ENCODE data around the gene KRT85. TPM values are rescaled to one million over a fixed set of nuclear protein-coding genes. Genes with fewer than 3 reads are reported as not detected.

KRT85 gene
- total RNA-seq, 5 donors from 2014 or later (not counting 1 experiment from before 2014, with no cell fraction given), result not detected

DNA sequence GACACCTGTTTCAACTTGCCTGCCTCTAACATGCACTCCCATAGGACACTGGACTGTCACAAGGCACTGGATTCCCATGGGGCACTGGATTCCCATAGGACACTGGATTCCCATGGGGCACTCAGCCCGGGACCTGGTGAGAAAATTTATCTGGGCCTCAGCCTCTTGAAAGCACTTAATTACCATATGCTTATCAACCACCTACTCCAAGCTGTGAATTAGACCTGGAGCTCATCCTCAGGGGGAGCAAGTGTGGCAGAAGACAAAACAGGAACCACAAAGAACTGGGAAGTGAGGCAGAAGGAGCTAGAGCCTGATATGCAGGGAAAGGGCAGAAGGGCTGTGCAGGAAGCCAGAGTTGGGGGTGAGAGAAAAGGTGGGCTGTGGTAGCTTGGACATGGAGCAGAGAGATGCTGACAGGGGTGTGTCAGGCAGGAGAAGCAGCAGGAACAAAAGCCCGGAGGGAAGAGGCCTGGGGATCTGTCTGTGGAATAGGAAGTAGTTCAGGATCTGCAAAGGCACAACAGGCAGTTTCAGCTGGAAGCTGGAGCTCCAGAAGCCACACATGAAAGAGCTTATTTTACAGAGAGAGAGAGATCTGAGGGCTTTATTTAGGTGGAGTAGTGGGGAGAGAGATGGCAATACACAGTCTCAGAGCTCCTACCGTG, 35.7 kb upstream of the KRT85 start:
- Mint-ChIP-seq H3K27ac (no peak overlapping the region), H3K4me3 (no peak overlapping the region), H3K4me1 (no peaks in the 10 kb centered on the region), H3K27me3 (peaks cover 9 to 17% of the 10 kb centered on the region in 2 donors), H3K9me3 (no peaks in the 10 kb centered on the region), H3K36me3 (no peaks in the 10 kb centered on the region)
- Histone ChIP-seq H3K4me1 (ENCODE audit: control insufficient read depth in 1 of 2, extremely low read depth in 1 of 2, insufficient read depth in 2 of 2, low read length in 2 of 2) (no peaks in the 10 kb centered on the region), H3K36me3 (ENCODE audit: control insufficient read depth in 2 of 2, extremely low read depth in 1 of 2, insufficient read depth in 1 of 2, low read length in 1 of 2) (no peaks in the 10 kb centered on the region), H3K27me3 (replicated peaks in 1 of 2; ENCODE audit: control insufficient read depth in 2 of 2, extremely low read depth in 1 of 2, insufficient read depth in 2 of 2, low read length in 1 of 2) (peaks cover 0 to 37% of the 10 kb centered on the region in 2 experiments), H3K4me3 (ENCODE audit: control insufficient read depth in 1 of 2, extremely low read depth in 1 of 2, low read length in 1 of 2) (no peak overlapping the region), H3K27ac (ENCODE audit: low read length) (no peak overlapping the region), H3K9me3 (no peaks in the 10 kb centered on the region)
- 27% methylated on average over 1 of the region's 3 CpGs for WGBS (ENCODE audit: insufficient coverage)
- ChIA-PET POLR2A (no interaction called here), CTCF (interaction anchor here in 1 of 2 donors (0.7 kb wide), 1 partner anchor 27 kb away, joined by 3 read pairs; no protein-coding TSS in a partner anchor)
- no peak for ATAC-seq (replicated peaks in 1 of 4)
- no peak for DNase-seq

DNA sequence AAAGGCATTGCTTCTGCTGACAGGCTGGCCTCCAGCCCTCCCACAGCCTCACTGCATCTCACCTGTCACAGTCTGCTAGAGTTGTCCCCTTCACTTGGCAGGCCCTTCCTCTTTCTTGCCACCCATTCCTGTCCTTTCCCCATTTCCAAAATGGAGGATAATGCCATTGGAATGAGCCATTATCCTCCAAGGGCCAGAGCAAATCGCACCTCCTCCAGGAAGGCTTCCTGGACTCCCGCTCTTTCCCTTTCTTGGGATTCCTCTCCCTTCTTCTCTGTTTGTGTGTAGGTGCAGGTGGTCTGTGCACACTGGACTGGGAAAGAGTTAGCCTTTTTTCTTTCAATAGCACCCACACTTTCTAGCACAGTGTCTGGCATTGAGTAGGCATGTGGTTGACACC, 35.1 kb upstream of the KRT85 start:
- peaks cover 4 to 14% of the 10 kb centered on the region in 2 donors for H3K27me3 Mint-ChIP-seq
- H3K9me3 ChIP-seq, result no peaks in the 10 kb centered on the region
- H3K36me3 Mint-ChIP-seq, result no peaks in the 10 kb centered on the region
- no peaks in the 10 kb centered on the region for H3K4me1 ChIP-seq (ENCODE audit: control insufficient read depth in 1 of 2, extremely low read depth in 1 of 2, insufficient read depth in 2 of 2, low read length in 2 of 2)
- H3K36me3 ChIP-seq (ENCODE audit: control insufficient read depth in 2 of 2, extremely low read depth in 1 of 2, insufficient read depth in 1 of 2, low read length in 1 of 2), result no peaks in the 10 kb centered on the region
- no peaks in the 10 kb centered on the region for H3K4me1 Mint-ChIP-seq
- POLR2A ChIA-PET, result no interaction called here
- H3K27me3 ChIP-seq (replicated peaks in 1 of 2; ENCODE audit: control insufficient read depth in 2 of 2, extremely low read depth in 1 of 2, insufficient read depth in 2 of 2, low read length in 1 of 2), result peaks cover 0 to 33% of the 10 kb centered on the region in 2 experiments
- CTCF ChIA-PET, result no interaction called here
- no peak overlapping the region for H3K27ac Mint-ChIP-seq
- no peaks in the 10 kb centered on the region for H3K9me3 Mint-ChIP-seq
- no CpG with 5 or more reads among the region's 2 CpGs for WGBS (ENCODE audit: insufficient coverage)
- H3K4me3 ChIP-seq (ENCODE audit: control insufficient read depth in 1 of 2, extremely low read depth in 1 of 2, low read length in 1 of 2), result no peak overlapping the region
- no peak overlapping the region for H3K4me3 Mint-ChIP-seq
- no peak for DNase-seq
- ATAC-seq (replicated peaks in 1 of 4), result no peak
- H3K27ac ChIP-seq (ENCODE audit: low read length), result no peak overlapping the region

DNA sequence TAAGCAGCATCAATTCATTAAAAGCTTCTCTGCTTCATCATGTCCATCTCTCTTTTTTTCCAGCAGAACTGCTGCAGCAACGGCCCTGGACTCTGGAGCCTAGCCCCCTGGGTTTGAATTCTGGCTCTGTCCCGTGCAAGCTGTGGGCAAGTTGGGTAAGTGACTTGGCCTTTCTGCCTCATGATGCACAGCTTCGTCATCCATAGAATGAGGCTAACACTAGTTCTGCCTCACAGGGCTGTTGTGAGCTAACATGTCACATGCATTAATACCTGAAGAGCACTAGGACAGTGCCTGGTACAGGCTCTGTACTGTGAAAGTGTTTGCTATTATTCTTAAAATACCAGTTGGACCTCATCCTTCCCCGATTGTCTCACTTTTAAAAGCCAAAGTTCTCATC, 34.6 kb upstream of the KRT85 start:
- ATAC-seq (replicated peaks in 1 of 4) (no peak), DNase-seq (no peak)
- Histone ChIP-seq H3K4me3 (ENCODE audit: control insufficient read depth in 1 of 2, extremely low read depth in 1 of 2, low read length in 1 of 2) (no peak overlapping the region), H3K4me1 (ENCODE audit: control insufficient read depth in 1 of 2, extremely low read depth in 1 of 2, insufficient read depth in 2 of 2, low read length in 2 of 2) (no peaks in the 10 kb centered on the region), H3K27me3 (replicated peaks in 1 of 2; ENCODE audit: control insufficient read depth in 2 of 2, extremely low read depth in 1 of 2, insufficient read depth in 2 of 2, low read length in 1 of 2) (peaks cover 0 to 35% of the 10 kb centered on the region in 2 experiments), H3K27ac (ENCODE audit: low read length) (no peak overlapping the region), H3K36me3 (ENCODE audit: control insufficient read depth in 2 of 2, extremely low read depth in 1 of 2, insufficient read depth in 1 of 2, low read length in 1 of 2) (no peaks in the 10 kb centered on the region), H3K9me3 (no peaks in the 10 kb centered on the region)
- CTCF ChIA-PET, result no interaction called here
- no peak overlapping the region for H3K27ac Mint-ChIP-seq
- H3K36me3 Mint-ChIP-seq, result no peaks in the 10 kb centered on the region
- H3K4me3 Mint-ChIP-seq, result no peak overlapping the region
- no peaks in the 10 kb centered on the region for H3K4me1 Mint-ChIP-seq
- no peaks in the 10 kb centered on the region for H3K9me3 Mint-ChIP-seq
- POLR2A ChIA-PET, result no interaction called here
- WGBS (ENCODE audit: insufficient coverage), result 53% methylated on average over 3 of the region's 4 CpGs
- H3K27me3 Mint-ChIP-seq, result peaks cover 5 to 16% of the 10 kb centered on the region in 2 donors

DNA sequence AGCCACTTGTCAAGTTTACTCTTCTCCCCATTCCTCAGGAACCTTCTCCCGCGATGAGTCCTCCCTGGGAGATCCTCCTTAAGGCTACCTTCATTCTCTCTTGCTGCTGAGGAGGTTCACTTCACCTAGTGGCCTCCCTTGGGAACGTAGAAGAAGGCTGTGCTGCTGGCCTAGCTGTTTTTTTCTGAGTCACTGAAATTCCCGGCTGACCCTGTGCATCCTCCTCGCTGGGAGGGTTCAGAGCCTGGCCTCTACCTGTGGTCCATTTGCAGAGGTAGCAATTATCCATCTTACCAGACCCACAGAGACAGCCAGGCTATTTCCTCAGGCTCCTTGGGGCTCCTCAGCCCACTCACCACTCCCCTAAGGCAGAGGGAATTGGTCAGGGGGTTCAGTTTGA, 34.2 kb upstream of the KRT85 start:
- H3K9me3 ChIP-seq, result no peaks in the 10 kb centered on the region
- POLR2A ChIA-PET, result no interaction called here
- 80% methylated on average over 1 of the region's 5 CpGs for WGBS (ENCODE audit: insufficient coverage)
- Mint-ChIP-seq H3K4me1 (no peaks in the 10 kb centered on the region), H3K9me3 (no peaks in the 10 kb centered on the region), H3K27me3 (peaks cover 9 to 16% of the 10 kb centered on the region in 2 donors), H3K4me3 (no peak overlapping the region), H3K36me3 (no peaks in the 10 kb centered on the region), H3K27ac (no peak overlapping the region)
- ATAC-seq (replicated peaks in 1 of 4), result no peak
- no peaks in the 10 kb centered on the region for H3K4me1 ChIP-seq (ENCODE audit: control insufficient read depth in 1 of 2, extremely low read depth in 1 of 2, insufficient read depth in 2 of 2, low read length in 2 of 2)
- no peak overlapping the region for H3K4me3 ChIP-seq (ENCODE audit: control insufficient read depth in 1 of 2, extremely low read depth in 1 of 2, low read length in 1 of 2)
- H3K27ac ChIP-seq (ENCODE audit: low read length), result no peak overlapping the region
- CTCF ChIA-PET, result interaction anchor here in 1 of 2 donors (0.5 kb wide), 1 partner anchor 123 kb away, joined by 3 read pairs; no protein-coding TSS in a partner anchor
- no peaks in the 10 kb centered on the region for H3K36me3 ChIP-seq (ENCODE audit: control insufficient read depth in 2 of 2, extremely low read depth in 1 of 2, insufficient read depth in 1 of 2, low read length in 1 of 2)
- DNase-seq, result no peak
- peaks cover 0 to 34% of the 10 kb centered on the region in 2 experiments for H3K27me3 ChIP-seq (replicated peaks in 1 of 2; ENCODE audit: control insufficient read depth in 2 of 2, extremely low read depth in 1 of 2, insufficient read depth in 2 of 2, low read length in 1 of 2)

DNA sequence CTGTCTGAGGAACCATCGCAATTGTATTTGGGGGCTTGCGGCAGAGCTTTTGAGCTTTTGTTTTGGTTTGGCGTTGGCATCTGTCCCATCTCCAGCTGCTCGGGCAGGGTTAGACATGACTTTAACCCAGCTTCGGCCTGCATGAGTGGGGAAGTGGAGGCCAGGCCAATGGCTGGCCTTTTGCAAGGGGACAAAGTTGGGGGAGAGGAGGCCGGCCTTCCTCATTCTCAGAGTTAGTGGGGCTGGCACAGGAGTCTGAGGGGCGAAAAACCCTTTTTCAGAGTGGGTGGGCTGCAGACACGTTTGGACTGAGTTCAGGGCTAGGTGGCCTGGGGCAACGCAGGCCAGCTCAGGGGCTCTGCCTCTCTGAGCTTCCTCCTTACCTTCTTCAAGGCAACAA, 33.6 kb upstream of the KRT85 start:
- ChIA-PET POLR2A (no interaction called here), CTCF (interaction anchor here in 1 of 2 donors (0.6 kb wide), 1 partner anchor 520 kb away, joined by 9 read pairs; no protein-coding TSS in a partner anchor)
- ATAC-seq (replicated peaks in 1 of 4), result no peak
- Mint-ChIP-seq H3K27me3 (peaks cover 9 to 16% of the 10 kb centered on the region in 2 donors), H3K4me3 (no peak overlapping the region), H3K27ac (no peak overlapping the region), H3K9me3 (no peaks in the 10 kb centered on the region), H3K36me3 (no peaks in the 10 kb centered on the region), H3K4me1 (no peaks in the 10 kb centered on the region)
- H3K27me3 ChIP-seq (replicated peaks in 1 of 2; ENCODE audit: control insufficient read depth in 2 of 2, extremely low read depth in 1 of 2, insufficient read depth in 2 of 2, low read length in 1 of 2), result peaks cover 0 to 37% of the 10 kb centered on the region in 2 experiments
- no peaks in the 10 kb centered on the region for H3K36me3 ChIP-seq (ENCODE audit: control insufficient read depth in 2 of 2, extremely low read depth in 1 of 2, insufficient read depth in 1 of 2, low read length in 1 of 2)
- H3K9me3 ChIP-seq, result no peaks in the 10 kb centered on the region
- no peak for DNase-seq
- H3K27ac ChIP-seq (ENCODE audit: low read length), result no peak overlapping the region
- WGBS (ENCODE audit: insufficient coverage), result 64% methylated on average over 7 of the region's 9 CpGs
- H3K4me3 ChIP-seq (ENCODE audit: control insufficient read depth in 1 of 2, extremely low read depth in 1 of 2, low read length in 1 of 2), result no peak overlapping the region
- H3K4me1 ChIP-seq (ENCODE audit: control insufficient read depth in 1 of 2, extremely low read depth in 1 of 2, insufficient read depth in 2 of 2, low read length in 2 of 2), result no peaks in the 10 kb centered on the region

DNA sequence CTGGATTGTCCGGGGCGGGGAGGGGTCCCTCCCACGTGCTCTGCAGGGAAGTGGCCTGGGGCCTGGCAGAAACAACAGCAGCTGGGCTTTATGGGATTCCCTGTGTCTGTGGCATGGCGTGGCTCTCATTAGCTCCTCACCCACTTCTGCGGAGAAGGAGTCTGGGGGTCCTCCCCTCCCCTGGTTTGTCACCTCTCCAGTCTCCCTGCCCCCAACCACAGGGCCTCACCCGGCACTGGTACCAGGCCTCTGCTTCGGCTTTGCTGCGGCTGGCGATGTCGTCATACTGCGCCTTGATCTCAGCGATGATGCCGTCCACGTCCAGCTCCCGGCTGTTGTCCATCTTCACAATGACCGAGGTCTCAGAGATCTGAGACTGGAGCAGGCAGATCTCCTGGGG, 32.5 kb upstream of the KRT85 start:
- Histone ChIP-seq H3K36me3 (ENCODE audit: control insufficient read depth in 2 of 2, extremely low read depth in 1 of 2, insufficient read depth in 1 of 2, low read length in 1 of 2) (no peaks in the 10 kb centered on the region), H3K27me3 (replicated peaks in 1 of 2; ENCODE audit: control insufficient read depth in 2 of 2, extremely low read depth in 1 of 2, insufficient read depth in 2 of 2, low read length in 1 of 2) (peaks cover 0 to 45% of the 10 kb centered on the region in 2 experiments), H3K9me3 (no peaks in the 10 kb centered on the region), H3K4me3 (ENCODE audit: control insufficient read depth in 1 of 2, extremely low read depth in 1 of 2, low read length in 1 of 2) (no peak overlapping the region), H3K4me1 (ENCODE audit: control insufficient read depth in 1 of 2, extremely low read depth in 1 of 2, insufficient read depth in 2 of 2, low read length in 2 of 2) (no peaks in the 10 kb centered on the region), H3K27ac (ENCODE audit: low read length) (no peak overlapping the region)
- 90% methylated on average over 16 of the region's 16 CpGs for WGBS (ENCODE audit: insufficient coverage)
- ATAC-seq (replicated peaks in 1 of 4) (no peak), DNase-seq (no peak)
- Mint-ChIP-seq H3K4me3 (no peak overlapping the region), H3K9me3 (no peaks in the 10 kb centered on the region), H3K4me1 (no peaks in the 10 kb centered on the region), H3K27ac (no peak overlapping the region), H3K36me3 (no peaks in the 10 kb centered on the region), H3K27me3 (peaks cover 9 to 16% of the 10 kb centered on the region in 2 donors)
- CTCF ChIA-PET, result no interaction called here
- POLR2A ChIA-PET, result no interaction called here
